SJCRH30 (cell line): ENCODE results near the gene DCLRE1A. TPM values are rescaled to one million over a fixed set of nuclear protein-coding genes. Genes with fewer than 3 reads are reported as not detected.

Source experiments
- DNase-seq, 2 experiments: peaks; one replicate each; pipeline ENCODE4 v3.0.0-alpha.2; 2015 to 2020
- H3K27ac ChIP-seq: fragments of 250-450 bp; sonication (Bioruptor Pico); 2 replicates; pipeline ENCODE4 v1.5.1; 2020; ENCODE audit warnings: mild to moderate bottlenecking, moderate library complexity
- H3K27me3 ChIP-seq: fragments of 250-450 bp; sonication (Bioruptor Pico); 2 replicates; pipeline ENCODE4 v1.5.1; 2020; ENCODE audit warnings: mild to moderate bottlenecking, moderate library complexity
- H3K36me3 ChIP-seq: fragments of 250-450 bp; sonication (Bioruptor Pico); 2 replicates; pipeline ENCODE4 v1.5.1; 2020; ENCODE audit warnings: mild to moderate bottlenecking, moderate library complexity
- H3K4me1 ChIP-seq: fragments of 250-450 bp; sonication (Bioruptor Pico); 2 replicates; pipeline ENCODE4 v1.5.1; 2020; ENCODE audit warnings: mild to moderate bottlenecking, moderate library complexity
- H3K4me3 ChIP-seq: fragments of 250-450 bp; sonication (Bioruptor Pico); 2 replicates; pipeline ENCODE4 v1.5.1; 2020; ENCODE audit warnings: mild to moderate bottlenecking, moderate library complexity
- H3K9me3 ChIP-seq: fragments of 250-450 bp; sonication (Bioruptor Pico); replicated peaks from 2 replicates; pipeline ENCODE4 v1.5.1; 2020; ENCODE audit warnings: mild to moderate bottlenecking, moderate library complexity
- total RNA-seq: library from RNA; depleted of rRNA; stranded (reverse); fragments of >200 nt; shearing (Covaris generic); gene quantifications from 2 replicates; pipeline ENCODE4 v1.2.3, GENCODE V29; 2014; rRNA removed

Gene DCLRE1A
- total RNA-seq, 1 experiment from 2014 or later: 19.7 TPM

DNA sequence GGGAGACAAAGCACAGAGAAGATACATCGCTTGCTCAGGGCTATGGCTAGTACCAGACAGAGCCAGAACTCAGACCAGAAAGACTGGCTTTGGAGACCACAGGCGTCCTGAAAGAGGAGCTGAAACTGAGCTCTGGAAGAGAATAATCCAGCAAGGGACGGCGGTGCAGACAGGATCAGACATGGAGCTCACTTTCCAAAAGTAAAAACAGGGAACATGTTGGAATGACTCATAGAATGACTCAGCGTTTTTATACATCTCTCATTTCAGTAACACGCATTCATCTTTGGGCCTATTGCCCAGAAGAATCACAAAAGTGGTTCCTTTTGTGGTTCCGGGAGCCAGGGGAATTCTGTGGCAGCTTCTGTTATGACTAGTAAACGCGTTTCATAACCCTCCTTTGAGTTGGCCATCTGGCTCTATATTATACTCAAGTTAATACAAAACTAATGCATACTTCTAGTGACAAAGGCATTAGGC is 65.2 kb downstream of the DCLRE1A start:
- Histone ChIP-seq H3K4me3 (no peak overlapping the region), H3K4me1 (no peaks in the 10 kb centered on the region), H3K27ac (no peak overlapping the region), H3K9me3 (no peaks in the 10 kb centered on the region), H3K27me3 (no peaks in the 10 kb centered on the region), H3K36me3 (no peaks in the 10 kb centered on the region)
- DNase-seq: peak in 1 of 2 experiments; percentile 35

Other genes starting within 250 kb of the DCLRE1A start
- gene NRAP, start 190.0 kb downstream of the DCLRE1A start, total RNA-seq: not detected in 2 replicates
- 35.4 and 38.1 TPM in 2 replicates for gene CASP7, start 174.2 kb downstream of the DCLRE1A start, total RNA-seq
- 6.1 and 7.3 TPM in 2 replicates for gene PLEKHS1, start 102.4 kb downstream of the DCLRE1A start, total RNA-seq
- 22.1 and 28.6 TPM in 2 replicates for gene NHLRC2, start 579 bp upstream of the DCLRE1A start, total RNA-seq
- 0.12 and 0.13 TPM in 2 replicates for gene ADRB1, start 189.8 kb upstream of the DCLRE1A start, total RNA-seq